Left kidney (tissue), 2 donors: ENCODE results near the gene PAQR9. TPM values are rescaled to one million over a fixed set of nuclear protein-coding genes. Genes with fewer than 3 reads are reported as not detected.
A peak's percentile ranks its signal among the peaks of the same experiment; 100 is the strongest.

ENCODE experiments used
- DNase-seq: peaks from one replicate; pipeline ENCODE4 v3.0.0-alpha.2; 2013
- polyA plus RNA-seq: library from polyadenylated mRNA; unstranded; fragments of 120-200 nt; gene quantifications from one replicate; pipeline ENCODE4 v1.2.1, GENCODE V29; 2013; ENCODE audit not compliant: insufficient read length

Gene PAQR9
- polyA plus RNA-seq, 1 donor: 0.68 TPM

GRCh38 chr3:142982038-142982773 lies 18.7 kb upstream of the PAQR9 start:
- DNase-seq: no peak

DNA sequence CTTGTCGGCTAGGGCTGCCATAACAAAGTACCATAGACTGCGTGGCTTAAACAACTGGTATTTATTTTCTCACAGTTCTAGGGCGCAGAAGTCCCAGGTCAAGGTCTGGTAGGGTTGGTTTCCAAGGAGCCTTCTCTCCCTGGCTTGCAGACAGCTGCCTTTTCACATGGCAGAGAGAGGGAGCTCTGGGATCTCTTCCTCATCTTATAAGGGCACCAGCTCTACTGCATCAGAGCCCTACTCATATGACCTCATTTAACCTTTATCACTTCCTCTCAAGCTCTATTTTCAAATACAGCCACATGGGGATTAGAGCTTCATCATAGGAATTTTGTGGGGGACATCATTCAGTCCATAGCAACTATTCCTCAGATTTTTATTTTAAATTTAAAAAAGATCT lies 17.6 kb upstream of the PAQR9 start:
- DNase-seq: no peak

- DNase-seq: no peak
Observed at GRCh38 chr3:142977399-142977728, 13.9 kb upstream of the PAQR9 start.

GRCh38 chr3:142976621-142977398 lies 13.3 kb upstream of the PAQR9 start:
- DNase-seq: no peak

GRCh38 chr3:142975316-142975995 lies 12.0 kb upstream of the PAQR9 start:
- DNase-seq: no peak

- no peak for DNase-seq
Observed at GRCh38 chr3:142973217-142974009, 9.9 kb upstream of the PAQR9 start.

DNA sequence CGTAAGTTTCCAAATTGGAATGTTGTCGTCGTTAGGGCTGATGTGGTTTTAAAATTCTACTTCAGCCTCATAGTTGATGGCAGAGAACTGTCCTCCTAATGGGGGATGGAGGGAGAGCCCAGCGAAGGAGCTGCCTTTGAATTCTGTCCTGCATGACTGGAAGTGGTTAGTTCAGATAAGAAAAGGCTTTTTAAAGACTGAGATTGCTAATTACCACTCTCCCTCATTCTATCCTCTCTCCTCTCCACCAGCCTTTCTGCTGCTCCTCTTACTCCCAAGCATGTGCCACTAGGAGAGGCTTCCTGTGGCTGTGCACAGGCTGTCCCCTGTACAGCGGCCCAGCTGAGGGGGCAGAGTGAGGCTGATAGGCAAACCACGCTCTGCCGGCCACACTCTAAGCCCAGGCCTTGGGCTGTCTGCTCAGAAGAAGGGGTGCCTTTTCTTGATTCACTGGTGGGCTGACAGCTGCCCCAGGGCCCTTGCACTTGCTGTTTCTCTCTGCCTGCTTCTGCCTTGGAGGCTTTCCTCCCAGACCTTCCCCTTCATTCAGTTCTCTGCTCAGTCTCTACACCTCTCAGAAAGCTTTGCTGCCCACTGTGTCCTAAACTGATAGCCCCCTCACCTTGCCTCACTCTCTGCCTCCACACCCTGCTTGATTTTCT lies 8.7 kb upstream of the PAQR9 start:
- DNase-seq: no peak

DNA sequence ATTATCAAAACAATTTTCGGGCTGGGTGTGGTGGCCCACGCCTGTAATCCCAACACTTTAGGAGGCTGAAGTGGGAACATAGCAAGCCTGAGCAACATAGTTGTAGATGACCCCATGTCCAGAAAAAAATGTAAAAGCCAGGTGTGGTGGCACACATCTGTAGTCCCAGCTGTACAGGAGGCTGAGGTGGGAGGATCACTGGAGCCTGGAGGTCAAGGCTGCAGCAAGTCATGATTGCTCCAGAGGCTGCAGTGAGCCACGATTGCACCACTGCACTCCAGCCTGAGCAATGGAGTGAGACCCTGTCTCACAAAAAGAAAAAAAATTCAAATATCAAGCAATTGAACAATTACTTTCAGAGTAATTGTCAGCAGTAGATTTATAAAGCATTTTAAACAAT lies 8.0 kb upstream of the PAQR9 start:
- no peak for DNase-seq

DNA sequence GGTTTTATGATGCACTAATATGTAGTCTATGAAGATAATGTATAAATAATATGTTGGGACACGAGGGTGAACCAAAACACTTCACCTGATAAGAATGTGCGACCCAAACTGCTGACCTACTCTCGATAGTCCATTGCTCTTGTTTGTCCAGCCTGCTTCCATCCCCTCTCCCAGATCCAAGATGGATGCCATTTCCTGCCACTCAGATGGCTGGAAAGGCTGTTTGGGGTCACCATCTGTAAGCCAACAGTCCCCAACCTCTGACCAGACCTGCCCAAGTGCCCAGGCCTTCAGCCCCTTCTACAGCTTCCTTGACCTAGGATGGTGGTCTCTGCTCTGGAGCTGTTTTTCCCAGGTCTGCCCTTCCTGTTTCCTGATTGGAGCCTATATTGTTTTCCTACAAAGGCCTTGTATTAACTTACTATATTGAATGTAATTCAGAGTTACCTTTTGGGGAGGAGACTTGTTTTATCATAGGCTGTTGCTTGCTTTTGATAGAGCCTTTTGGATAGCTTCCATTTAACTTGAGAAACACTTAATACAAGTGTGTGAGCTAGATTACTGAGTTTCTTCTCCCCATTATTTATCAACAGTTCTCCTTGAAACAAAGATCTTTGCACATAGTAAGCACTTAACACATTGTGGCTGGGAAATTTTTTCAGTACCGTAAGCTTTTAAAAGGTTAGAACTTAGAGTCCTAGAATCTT lies 5.0 kb upstream of the PAQR9 start:
- no peak for DNase-seq

DNA sequence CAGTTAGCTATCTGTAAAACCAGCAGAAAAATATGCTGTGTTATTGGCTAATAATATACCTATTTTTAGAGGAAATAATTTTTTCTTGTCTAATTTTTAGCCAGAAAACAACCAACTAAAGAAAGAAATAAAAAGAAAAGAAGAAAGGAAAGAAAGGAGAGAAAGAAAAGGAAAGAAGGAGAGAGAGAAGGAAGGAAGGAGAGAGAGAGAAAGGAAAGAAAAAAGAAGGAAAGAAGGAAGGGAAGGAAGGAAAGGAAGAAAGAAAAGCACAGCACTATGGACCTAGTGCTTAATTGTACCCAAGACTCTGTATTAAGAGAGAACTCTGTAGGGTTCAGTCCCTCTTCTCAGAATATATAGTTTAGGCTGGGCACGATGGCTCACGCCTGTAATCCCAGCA lies 3.3 kb upstream of the PAQR9 start:
- DNase-seq: no peak

DNA sequence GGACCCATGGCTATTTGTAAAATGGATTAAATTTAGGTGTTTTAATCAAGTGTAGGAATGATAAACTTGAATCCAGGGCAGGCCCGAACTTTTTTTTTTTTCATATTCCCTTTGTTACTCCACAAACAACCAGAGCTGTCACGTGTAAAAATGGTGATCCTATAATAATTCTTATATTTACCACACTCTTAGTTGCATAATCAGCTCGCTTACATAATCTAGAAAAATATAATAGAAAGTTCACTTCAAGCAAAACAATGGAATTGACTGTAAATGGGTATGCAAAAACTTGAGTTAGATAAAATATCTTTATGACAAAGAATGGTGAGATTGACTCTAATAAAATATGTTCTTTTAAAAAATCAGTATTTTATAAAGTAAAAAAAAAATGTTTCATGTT lies 2.1 kb upstream of the PAQR9 start:
- DNase-seq: no peak

- DNase-seq: no peak
Observed at GRCh38 chr3:142963234-142963515, 299 bp downstream of the PAQR9 start.

- no peak for DNase-seq
Observed at GRCh38 chr3:142962520-142963233, 797 bp downstream of the PAQR9 start.

DNA sequence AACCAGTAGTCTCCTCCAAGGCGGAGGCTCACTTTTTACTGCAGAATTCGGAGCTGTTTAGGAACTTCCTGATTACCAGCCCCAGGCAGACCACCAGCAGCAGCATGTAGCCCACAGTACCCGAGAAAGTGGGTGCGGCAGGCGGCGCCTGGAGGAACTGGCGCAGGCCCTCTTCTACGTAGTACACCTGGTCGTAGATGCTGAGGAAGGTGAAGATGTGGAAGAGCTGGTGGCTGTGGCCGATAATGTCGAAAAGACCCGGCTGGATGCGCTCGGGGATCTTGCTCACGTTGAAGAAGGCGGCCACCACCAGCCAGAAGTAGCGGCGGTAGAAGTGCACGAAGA lies 1.3 kb downstream of the PAQR9 start:
- no peak for DNase-seq

GRCh38 chr3:142961539-142961938 lies 1.9 kb downstream of the PAQR9 start:
- DNase-seq: no peak

DNA sequence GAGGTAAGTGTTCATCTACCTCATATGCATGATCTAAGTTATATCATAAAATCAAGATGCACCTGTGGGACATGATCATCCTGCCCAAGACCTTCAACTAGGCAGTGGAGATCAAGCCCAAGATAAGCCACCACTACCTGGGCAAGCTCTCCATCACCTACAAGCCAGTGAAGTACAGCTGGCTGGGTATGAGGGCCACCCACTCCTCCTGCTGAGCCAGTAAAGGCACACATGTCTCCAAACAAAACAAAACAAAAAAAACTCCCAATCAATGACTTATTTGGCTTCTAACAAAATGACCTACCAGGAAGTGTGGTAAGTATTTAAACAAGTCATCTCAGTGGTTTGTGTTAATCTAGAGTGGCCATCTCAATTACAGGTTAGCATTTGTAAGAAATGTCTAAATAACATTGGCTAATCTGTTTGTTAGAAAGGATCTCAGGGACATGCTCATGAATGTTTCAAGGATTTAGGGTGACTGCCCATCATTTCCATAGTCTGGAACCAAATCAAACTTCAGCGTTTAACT lies 3.1 kb downstream of the PAQR9 start:
- no peak for DNase-seq

DNA sequence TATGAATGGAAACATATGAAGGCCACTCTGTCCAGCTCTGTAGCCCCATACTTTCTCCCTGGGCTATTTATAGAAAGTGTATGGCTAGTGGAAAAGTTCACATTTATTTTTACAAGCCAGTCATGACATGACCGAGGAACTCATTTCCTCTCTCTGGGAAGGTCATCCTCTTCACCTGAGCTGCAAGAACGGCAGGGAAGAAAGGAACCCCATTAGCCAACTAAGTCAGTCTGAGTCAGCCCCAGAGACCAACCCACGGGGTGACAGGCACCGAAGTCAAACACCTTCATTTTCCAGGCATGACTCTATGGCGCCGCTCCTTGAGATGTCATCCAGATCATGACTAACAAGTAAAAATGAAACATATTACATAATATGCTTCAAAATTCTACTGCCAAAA lies 4.8 kb downstream of the PAQR9 start:
- no peak for DNase-seq

DNA sequence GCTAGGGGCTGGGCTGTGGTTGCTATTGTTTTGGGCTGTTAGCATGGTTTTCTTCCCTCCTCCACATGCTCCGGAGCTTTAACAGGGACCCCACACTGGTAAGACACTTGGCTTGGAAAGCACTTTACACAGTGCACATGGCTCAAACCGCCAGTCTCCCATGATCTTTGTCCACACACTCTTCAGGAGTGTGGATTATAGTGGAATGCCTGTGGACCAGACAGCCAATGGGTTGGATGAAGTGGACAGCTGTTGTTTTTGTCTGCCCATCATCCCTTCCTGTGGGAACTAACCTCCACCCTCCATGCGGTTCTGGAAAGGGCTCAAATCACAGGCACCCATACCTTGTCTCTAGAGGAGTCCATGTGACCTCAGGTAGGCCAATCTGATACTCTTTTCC lies 10.0 kb downstream of the PAQR9 start:
- no peak for DNase-seq

DNA sequence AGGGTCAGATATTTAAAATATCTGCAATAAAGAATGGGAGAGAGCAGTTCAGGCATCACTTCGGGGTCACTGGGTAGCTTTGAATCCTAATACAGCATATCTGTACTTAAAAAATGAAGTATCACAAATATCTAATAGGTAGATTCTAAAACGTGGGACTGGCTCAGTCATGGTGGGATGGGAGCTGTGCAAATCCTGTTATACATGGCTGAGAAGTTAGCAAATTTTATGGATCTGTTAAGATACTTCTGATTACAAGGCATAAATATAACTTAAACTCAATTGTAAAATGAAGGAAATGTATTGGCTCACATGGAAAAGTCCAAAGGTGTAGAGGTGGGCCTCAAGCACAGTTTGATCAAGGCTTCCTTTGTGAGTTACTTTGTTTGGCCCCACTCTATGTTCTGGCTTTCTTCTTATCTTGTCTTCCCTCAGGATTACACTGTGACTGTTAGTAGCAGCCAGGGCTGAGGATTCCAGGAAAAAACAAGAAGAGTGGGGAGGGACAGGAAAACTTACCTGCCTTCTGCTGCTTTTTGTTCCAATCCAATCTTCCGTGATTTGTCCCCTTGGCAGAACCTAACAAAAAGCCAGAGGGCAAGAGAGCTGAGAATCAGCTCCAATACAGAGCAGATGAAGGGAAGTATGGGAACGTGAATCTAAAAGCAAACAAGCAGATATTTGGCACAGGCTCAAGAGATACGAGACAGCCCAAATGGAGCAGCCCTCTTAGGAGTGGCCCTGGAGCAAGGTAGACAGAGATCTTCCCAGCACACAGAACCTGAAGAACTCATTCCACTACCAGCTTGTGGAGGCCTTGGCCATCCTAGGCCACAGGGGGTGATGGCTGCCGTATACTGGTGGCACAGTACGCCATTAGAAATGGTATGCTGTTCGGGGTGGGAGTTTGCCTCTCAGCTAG lies 10.9 kb downstream of the PAQR9 start:
- no peak for DNase-seq

DNA sequence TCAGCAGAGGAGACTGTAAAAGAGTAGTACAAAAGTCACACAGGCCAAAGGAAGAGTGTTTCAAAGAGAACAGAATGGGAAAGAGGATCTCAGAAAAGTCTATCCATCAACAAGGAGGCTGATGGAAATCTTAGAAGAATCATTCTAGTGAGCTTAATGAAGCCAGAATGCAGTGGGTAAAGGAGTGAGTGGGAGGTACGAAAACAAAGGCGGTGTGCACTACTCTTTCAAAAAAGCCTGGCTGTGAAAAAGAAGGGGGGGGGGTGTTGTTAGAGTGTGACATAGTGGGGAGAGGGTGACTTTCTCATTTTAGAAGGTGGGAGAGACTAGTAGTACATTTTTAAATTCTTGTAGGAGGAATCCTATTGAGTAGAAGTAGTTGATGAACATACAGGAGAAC lies 11.7 kb downstream of the PAQR9 start:
- DNase-seq: peak; percentile 32
